Measurements from ENCODE around the gene BNC2.

DNA sequence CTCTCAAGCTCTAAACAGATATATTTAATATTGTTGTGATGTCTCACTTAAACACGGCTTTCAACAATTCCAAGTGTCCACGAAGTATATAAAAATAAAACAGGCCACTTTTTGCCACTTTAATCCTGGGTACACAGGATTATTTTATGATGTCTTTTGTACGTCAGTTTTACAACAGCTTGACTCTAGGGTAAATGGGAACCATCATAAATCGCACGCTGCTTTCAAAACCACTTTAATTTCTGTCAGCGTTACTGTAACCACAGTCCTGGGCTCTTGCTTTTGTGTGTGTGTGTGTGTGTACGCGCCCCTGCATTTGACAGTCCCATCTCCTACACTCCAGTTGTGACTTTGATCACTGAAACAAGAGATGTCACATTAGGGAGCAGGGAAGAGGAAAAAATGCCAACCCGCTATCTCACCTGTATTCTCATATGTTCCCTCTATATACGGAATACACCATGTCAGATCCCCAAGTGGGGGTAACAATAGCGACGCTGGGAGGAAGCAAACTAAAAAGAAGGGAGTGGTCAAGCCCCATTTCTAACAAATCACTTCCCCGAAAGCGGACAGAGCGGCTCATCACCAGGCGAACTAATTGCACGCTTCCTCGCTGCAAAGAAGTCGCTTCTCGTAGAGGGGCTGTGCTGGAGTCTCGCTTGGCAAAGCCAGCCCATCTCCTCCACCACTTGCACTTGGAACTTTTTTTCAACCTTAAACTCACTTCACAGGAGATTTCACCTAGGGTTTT lies 1.2 kb downstream of the BNC2 start:
- TF ChIP-seq CTCF (conservative IDR thresholded peaks at IDR 0.05; ENCODE audit: low read length) = no peak
- TF ChIP-seq EZH2phosphoT487 (IDR thresholded peaks at IDR 0.05; ENCODE audit: borderline replicate concordance) = no peak

All from Loucy (cell line).